ENCODE measurements around the gene SULT1B1.

- TF ChIP-seq EZH2phosphoT487 (IDR thresholded peaks at IDR 0.05) (no peak), EZH2 (IDR thresholded peaks at IDR 0.05) (no peak)
- TF ChIP-seq, protein P1, sequence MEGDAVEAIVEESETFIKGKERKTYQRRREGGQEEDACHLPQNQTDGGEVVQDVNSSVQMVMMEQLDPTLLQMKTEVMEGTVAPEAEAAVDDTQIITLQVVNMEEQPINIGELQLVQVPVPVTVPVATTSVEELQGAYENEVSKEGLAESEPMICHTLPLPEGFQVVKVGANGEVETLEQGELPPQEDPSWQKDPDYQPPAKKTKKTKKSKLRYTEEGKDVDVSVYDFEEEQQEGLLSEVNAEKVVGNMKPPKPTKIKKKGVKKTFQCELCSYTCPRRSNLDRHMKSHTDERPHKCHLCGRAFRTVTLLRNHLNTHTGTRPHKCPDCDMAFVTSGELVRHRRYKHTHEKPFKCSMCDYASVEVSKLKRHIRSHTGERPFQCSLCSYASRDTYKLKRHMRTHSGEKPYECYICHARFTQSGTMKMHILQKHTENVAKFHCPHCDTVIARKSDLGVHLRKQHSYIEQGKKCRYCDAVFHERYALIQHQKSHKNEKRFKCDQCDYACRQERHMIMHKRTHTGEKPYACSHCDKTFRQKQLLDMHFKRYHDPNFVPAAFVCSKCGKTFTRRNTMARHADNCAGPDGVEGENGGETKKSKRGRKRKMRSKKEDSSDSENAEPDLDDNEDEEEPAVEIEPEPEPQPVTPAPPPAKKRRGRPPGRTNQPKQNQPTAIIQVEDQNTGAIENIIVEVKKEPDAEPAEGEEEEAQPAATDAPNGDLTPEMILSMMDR (IDR thresholded peaks at IDR 0.05), result no peak
Measured at GRCh38 chr4:69793732-69794131, 33.3 kb upstream of the SULT1B1 start.
